K562 (cell line): ENCODE results near the gene ELOF1. TPM values are rescaled to one million over a fixed set of nuclear protein-coding genes. Genes with fewer than 3 reads are reported as not detected.

ENCODE experiments used
- CCNT2 ChIP-seq: IDR thresholded peaks from 2 replicates; pipeline ENCODE4 v1.6.1; 2011; ENCODE audit warnings: borderline replicate concordance, low read depth, mild to moderate bottlenecking, moderate library complexity, mixed read lengths, low read length; ENCODE audit not compliant: insufficient read length; ENCODE audit errors: extremely low read depth
- CREM ChIP-seq: IDR thresholded peaks from 2 replicates; pipeline ENCODE4 v1.6.1; 2014; ENCODE audit warnings: antibody characterized with exemption, low read depth
- EP300 ChIP-seq: IDR thresholded peaks from 2 replicates; pipeline ENCODE4 v1.6.1; 2012; ENCODE audit warnings: low read length, improper control_type of control experiment
- ESRRA ChIP-seq: fragments of 450-650 bp; IDR thresholded peaks from 2 replicates; pipeline ENCODE4 v1.6.1; 2014; ENCODE audit warnings: low read depth, mild to moderate bottlenecking, moderate library complexity, borderline replicate concordance
- ETV5 ChIP-seq: sonication (generic); formaldehyde crosslinking; IDR thresholded peaks from 2 replicates; pipeline ENCODE4 v1.4.0; 2020; ENCODE audit warnings: low read depth, mild to moderate bottlenecking, missing genetic modification reagents
- FOXM1 ChIP-seq, 2 experiments: fragments of 450-650 bp in 1 of 2; sonication (generic) in 1 of 2; formaldehyde crosslinking in 1 of 2; IDR thresholded peaks; 2 replicates each; pipeline versions ENCODE4 v1.6.1 to v1.9.0; 2017 to 2022; ENCODE audit warnings: low read depth in 2 of 2, mild to moderate bottlenecking in 2 of 2, missing genetic modification reagents in 1 of 2, moderate library complexity in 1 of 2
- HMGN3 ChIP-seq: IDR thresholded peaks from 2 replicates; pipeline ENCODE4 v1.6.1; 2011; ENCODE audit warnings: borderline replicate concordance, low read depth, mild to moderate bottlenecking, mixed read lengths, low read length; ENCODE audit not compliant: insufficient read length; ENCODE audit errors: extremely low read depth
- KDM5B ChIP-seq: fragments of 200-600 bp; sonication (generic); IDR thresholded peaks from 2 replicates; pipeline ENCODE4 v1.6.1; 2012; ENCODE audit warnings: low read depth, mild to moderate bottlenecking, moderate library complexity, low read length, control low read depth, inconsistent platforms; ENCODE audit not compliant: insufficient replicate concordance
- MBD2 ChIP-seq: sonication (generic); IDR thresholded peaks from 2 replicates; pipeline ENCODE4 v1.6.1; 2016; ENCODE audit warnings: low read depth, borderline replicate concordance
- MYBL2 ChIP-seq, 2 experiments: fragments of 450-650 bp in 1 of 2; sonication (generic) in 1 of 2; formaldehyde crosslinking in 1 of 2; IDR thresholded peaks; 2 replicates each; pipeline versions ENCODE4 v1.6.1 to v1.8.1; 2017 to 2022; ENCODE audit warnings: borderline replicate concordance in 1 of 2, inconsistent platforms in 1 of 2, low read depth in 1 of 2, mild to moderate bottlenecking in 1 of 2, missing genetic modification reagents in 1 of 2, moderate library complexity in 1 of 2
- PTBP1 ChIP-seq: fragments of 200-400 bp; formaldehyde crosslinking; IDR thresholded peaks from 2 replicates; pipeline ENCODE4 v1.6.1; 2017; ENCODE audit warnings: low read depth, low read length
- RBM34 ChIP-seq: fragments of 200-400 bp; formaldehyde crosslinking; IDR thresholded peaks from 2 replicates; pipeline ENCODE4 v1.6.1; 2018; ENCODE audit warnings: low read length, borderline replicate concordance; ENCODE audit not compliant: insufficient read depth
- SIX5 ChIP-seq, 2 experiments: IDR thresholded peaks; 2 replicates each; pipeline ENCODE4 v1.6.1; 2011; ENCODE audit warnings: low read length in 2 of 2, borderline replicate concordance in 1 of 2, low read depth in 1 of 2, mild to moderate bottlenecking in 1 of 2, moderate library complexity in 1 of 2; ENCODE audit not compliant: insufficient read depth in 1 of 2
- STAT5A ChIP-seq: IDR thresholded peaks from 2 replicates; pipeline ENCODE4 v1.6.1; 2012; ENCODE audit warnings: low read length, inconsistent platforms, borderline replicate concordance
- TEAD4 ChIP-seq, 2 experiments: sonication (generic) in 1 of 2; formaldehyde crosslinking in 1 of 2; IDR thresholded peaks; 2 replicates each; pipeline versions ENCODE4 v1.6.1 to v1.8.0; 2012 to 2022; ENCODE audit warnings: borderline replicate concordance in 1 of 2, inconsistent platforms in 1 of 2, low read length in 1 of 2, mild to moderate bottlenecking in 1 of 2, missing genetic modification reagents in 1 of 2
- YY1 ChIP-seq, 3 experiments: IDR thresholded peaks; 2 replicates each; pipeline ENCODE4 v1.6.1; 2011; ENCODE audit warnings: low read length in 2 of 3, mild to moderate bottlenecking in 2 of 3, moderate library complexity in 2 of 3, borderline replicate concordance in 1 of 3, control low read depth in 1 of 3, low read depth in 1 of 3; ENCODE audit not compliant: insufficient read depth in 3 of 3, insufficient replicate concordance in 2 of 3, control insufficient read depth in 1 of 3, insufficient read length in 1 of 3; ENCODE audit errors: extremely low read depth in 1 of 3
- ZNF263 ChIP-seq: sonication (generic); formaldehyde crosslinking; IDR thresholded peaks from 2 replicates; pipeline ENCODE4 v1.8.0; 2022; ENCODE audit warnings: mild to moderate bottlenecking, missing genetic modification reagents, borderline replicate concordance
- polyA plus RNA-seq, 8 experiments: library from polyadenylated mRNA; depleted of rRNA in 4 of 8; stranded (reverse) in 5 of 8; unstranded in 3 of 8; fragments of >200 nt; fragmentation: Nextera tagmentation in 2 of 8; fragmentation: Illumina TruSeq in 1 of 8; extraction: Ambion mirVana in 2 of 8; extraction: Trizol in 1 of 8; gene quantifications; 2 replicates each; pipeline versions ENCODE4 v1.2.1 to v1.2.3, GENCODE V29; 2011 to 2014; ENCODE audit warnings: inconsistent platforms in 1 of 8, missing spikeins in 1 of 8
- total RNA-seq, 7 experiments: library from RNA; depleted of rRNA in 6 of 7; stranded (reverse); fragments of >200 nt in 6 of 7; fragmentation: Illumina TruSeq in 2 of 7; extraction: Trizol in 2 of 7; gene quantifications; 2 replicates each; pipeline versions ENCODE4 v1.2.1 to v1.2.3, GENCODE V29; 2011 to 2021; ENCODE audit warnings: low replicate concordance in 1 of 7
- TF ChIP-seq, protein P1 (sequence below): fragments of 450-650 bp; IDR thresholded peaks from 2 replicates; pipeline ENCODE4 v1.6.1; 2017; ENCODE audit warnings: antibody characterized with exemption
- TF ChIP-seq, protein P2 (sequence below): fragments of 200-800 bp; sonication (Bioruptor generic); IDR thresholded peaks from 2 replicates; pipeline ENCODE4 v1.6.1; 2017; ENCODE audit warnings: missing genetic modification characterization, missing compliant biosample characterization
- TF ChIP-seq, protein P3 (sequence below): fragments of 250-450 bp; sonication (Bioruptor Pico); IDR thresholded peaks from 2 replicates; pipeline ENCODE4 v1.9.0; 2021; ENCODE audit warnings: mild to moderate bottlenecking

The ELOF1 gene
- total and polyA plus RNA-seq, 9 of the 15 experiments (the other 6 are each of a cell fraction or from before 2014, with no cell fraction given), result 16.7 to 147 (median 74.2) TPM

DNA sequence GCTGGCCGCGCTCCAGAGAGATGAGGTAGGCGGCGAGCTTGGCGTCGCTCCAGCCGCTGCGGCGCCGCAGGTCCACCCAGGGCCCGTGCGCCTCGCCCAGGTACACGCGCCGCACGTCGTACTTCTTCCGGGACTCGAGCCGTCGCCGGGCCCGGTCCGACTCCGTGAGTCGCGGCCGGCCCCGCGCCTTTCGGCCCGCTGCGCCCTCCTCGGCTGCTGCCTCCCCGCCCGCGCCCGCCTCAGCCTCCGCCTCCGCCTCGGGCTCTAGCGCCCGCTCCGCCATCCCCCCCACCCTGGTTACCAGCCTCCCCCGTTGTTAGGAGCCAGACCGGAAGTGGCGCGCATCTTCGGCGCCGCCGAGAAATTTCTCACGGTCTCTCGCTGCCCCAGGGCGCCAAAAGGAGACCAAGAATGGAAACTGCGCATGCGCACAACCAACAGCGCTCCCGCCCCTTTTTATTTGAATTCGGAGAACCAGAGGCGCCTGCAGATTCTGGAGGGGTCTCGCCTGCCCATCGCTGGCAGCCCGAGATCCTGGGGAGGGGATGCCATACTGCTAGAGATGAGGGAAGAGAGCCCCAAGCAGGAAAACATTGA, 53.4 kb downstream of the ELOF1 start, which contains the start of gene ZNF653 (continued):
- TF ChIP-seq, protein P1, sequence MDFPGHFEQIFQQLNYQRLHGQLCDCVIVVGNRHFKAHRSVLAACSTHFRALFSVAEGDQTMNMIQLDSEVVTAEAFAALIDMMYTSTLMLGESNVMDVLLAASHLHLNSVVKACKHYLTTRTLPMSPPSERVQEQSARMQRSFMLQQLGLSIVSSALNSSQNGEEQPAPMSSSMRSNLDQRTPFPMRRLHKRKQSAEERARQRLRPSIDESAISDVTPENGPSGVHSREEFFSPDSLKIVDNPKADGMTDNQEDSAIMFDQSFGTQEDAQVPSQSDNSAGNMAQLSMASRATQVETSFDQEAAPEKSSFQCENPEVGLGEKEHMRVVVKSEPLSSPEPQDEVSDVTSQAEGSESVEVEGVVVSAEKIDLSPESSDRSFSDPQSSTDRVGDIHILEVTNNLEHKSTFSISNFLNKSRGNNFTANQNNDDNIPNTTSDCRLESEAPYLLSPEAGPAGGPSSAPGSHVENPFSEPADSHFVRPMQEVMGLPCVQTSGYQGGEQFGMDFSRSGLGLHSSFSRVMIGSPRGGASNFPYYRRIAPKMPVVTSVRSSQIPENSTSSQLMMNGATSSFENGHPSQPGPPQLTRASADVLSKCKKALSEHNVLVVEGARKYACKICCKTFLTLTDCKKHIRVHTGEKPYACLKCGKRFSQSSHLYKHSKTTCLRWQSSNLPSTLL, result no peak
- TF ChIP-seq CREM (peak; percentile 99), ETV5 (CRISPR knock-in tag) (0 out of 2 replicates have a peak, but pooled peaks have one; percentile 46), MBD2 (peak; percentile 76), CCNT2 (peak; percentile 84), TEAD4 (IDR thresholded peaks at IDR 0.05; ENCODE audit: low read length) (0 out of 2 replicates have a peak, but pooled peaks have one; percentile 14), TEAD4 (CRISPR knock-in tag; IDR thresholded peaks at IDR 0.05; ENCODE audit: borderline replicate concordance) (no peak), MYBL2 (IDR thresholded peaks at IDR 0.05; ENCODE audit: low read depth) (peak; percentile 29; the same call in 1 of the 2 replicates), MYBL2 (CRISPR knock-in tag; IDR thresholded peaks at IDR 0.05; ENCODE audit: borderline replicate concordance) (no peak), KDM5B (peak; percentile 58), YY1 (IDR thresholded peaks at IDR 0.05; ENCODE audit: borderline replicate concordance in 1 of 3, control insufficient read depth in 1 of 3, extremely low read depth in 1 of 3, insufficient read depth in 3 of 3, insufficient read length in 1 of 3, insufficient replicate concordance in 2 of 3, low read depth in 1 of 3, low read length in 2 of 3) (peak in 2 of 3 experiments; percentile 44 to 64), FOXM1 (IDR thresholded peaks at IDR 0.05; ENCODE audit: low read depth) (no peak), FOXM1 (CRISPR knock-in tag; IDR thresholded peaks at IDR 0.05; ENCODE audit: low read depth) (no peak), HMGN3 (peak; percentile 14), EP300 (no peak; the same call in 1 of the 2 replicates), PTBP1 (0 out of 2 replicates have a peak, but pooled peaks have one; percentile 38), ESRRA (peak; percentile 30; the same call in 1 of the 2 replicates), STAT5A (no peak), RBM34 (0 out of 2 replicates have a peak, but pooled peaks have one; percentile 56), SIX5 (IDR thresholded peaks at IDR 0.05; ENCODE audit: borderline replicate concordance in 1 of 2, insufficient read depth in 1 of 2, low read depth in 1 of 2, low read length in 2 of 2) (peak in 1 of 2 experiments; percentile 47; a peak in 2 of 4 replicates), ZNF263 (CRISPR knock-in tag) (peak; percentile 74)
- TF ChIP-seq, protein P2, sequence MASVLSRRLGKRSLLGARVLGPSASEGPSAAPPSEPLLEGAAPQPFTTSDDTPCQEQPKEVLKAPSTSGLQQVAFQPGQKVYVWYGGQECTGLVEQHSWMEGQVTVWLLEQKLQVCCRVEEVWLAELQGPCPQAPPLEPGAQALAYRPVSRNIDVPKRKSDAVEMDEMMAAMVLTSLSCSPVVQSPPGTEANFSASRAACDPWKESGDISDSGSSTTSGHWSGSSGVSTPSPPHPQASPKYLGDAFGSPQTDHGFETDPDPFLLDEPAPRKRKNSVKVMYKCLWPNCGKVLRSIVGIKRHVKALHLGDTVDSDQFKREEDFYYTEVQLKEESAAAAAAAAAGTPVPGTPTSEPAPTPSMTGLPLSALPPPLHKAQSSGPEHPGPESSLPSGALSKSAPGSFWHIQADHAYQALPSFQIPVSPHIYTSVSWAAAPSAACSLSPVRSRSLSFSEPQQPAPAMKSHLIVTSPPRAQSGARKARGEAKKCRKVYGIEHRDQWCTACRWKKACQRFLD (CRISPR knock-in tag), result no peak
- TF ChIP-seq, protein P3, sequence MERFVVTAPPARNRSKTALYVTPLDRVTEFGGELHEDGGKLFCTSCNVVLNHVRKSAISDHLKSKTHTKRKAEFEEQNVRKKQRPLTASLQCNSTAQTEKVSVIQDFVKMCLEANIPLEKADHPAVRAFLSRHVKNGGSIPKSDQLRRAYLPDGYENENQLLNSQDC (CRISPR knock-in tag), result 0 out of 2 replicates have a peak, but pooled peaks have one; percentile 36
